Measurements from ENCODE around the gene ZNF385C.

ZNF385C gene

DNA sequence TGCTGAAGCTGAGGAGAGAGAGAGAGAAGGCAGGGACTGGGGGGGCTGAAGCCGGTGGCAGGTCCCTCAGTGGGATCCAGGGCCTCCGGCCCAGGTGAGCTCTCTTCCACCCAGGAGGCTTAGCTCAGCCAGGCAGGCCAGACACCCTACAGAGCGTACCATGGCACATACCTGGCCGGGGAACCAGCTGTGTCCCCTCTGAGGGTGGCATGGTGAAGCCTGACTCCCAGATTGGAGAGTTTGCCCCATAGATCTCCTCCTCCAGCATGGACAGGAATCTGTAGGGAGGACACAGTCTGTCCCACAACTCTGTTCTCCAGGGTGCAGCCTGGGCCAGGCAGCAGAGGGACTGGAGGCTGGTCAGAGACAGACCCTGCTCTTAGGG, 19.8 kb upstream of the ZNF385C start:
- no peak overlapping the region for H3K4me3 ChIP-seq (ENCODE audit: low read length)
- DNase-seq (ENCODE audit: low read depth) = no peak
- TF ChIP-seq, protein P1, sequence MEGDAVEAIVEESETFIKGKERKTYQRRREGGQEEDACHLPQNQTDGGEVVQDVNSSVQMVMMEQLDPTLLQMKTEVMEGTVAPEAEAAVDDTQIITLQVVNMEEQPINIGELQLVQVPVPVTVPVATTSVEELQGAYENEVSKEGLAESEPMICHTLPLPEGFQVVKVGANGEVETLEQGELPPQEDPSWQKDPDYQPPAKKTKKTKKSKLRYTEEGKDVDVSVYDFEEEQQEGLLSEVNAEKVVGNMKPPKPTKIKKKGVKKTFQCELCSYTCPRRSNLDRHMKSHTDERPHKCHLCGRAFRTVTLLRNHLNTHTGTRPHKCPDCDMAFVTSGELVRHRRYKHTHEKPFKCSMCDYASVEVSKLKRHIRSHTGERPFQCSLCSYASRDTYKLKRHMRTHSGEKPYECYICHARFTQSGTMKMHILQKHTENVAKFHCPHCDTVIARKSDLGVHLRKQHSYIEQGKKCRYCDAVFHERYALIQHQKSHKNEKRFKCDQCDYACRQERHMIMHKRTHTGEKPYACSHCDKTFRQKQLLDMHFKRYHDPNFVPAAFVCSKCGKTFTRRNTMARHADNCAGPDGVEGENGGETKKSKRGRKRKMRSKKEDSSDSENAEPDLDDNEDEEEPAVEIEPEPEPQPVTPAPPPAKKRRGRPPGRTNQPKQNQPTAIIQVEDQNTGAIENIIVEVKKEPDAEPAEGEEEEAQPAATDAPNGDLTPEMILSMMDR (IDR thresholded peaks at IDR 0.05; ENCODE audit: insufficient read depth, low read depth, low read length, missing control alignments) = no peak

DNA sequence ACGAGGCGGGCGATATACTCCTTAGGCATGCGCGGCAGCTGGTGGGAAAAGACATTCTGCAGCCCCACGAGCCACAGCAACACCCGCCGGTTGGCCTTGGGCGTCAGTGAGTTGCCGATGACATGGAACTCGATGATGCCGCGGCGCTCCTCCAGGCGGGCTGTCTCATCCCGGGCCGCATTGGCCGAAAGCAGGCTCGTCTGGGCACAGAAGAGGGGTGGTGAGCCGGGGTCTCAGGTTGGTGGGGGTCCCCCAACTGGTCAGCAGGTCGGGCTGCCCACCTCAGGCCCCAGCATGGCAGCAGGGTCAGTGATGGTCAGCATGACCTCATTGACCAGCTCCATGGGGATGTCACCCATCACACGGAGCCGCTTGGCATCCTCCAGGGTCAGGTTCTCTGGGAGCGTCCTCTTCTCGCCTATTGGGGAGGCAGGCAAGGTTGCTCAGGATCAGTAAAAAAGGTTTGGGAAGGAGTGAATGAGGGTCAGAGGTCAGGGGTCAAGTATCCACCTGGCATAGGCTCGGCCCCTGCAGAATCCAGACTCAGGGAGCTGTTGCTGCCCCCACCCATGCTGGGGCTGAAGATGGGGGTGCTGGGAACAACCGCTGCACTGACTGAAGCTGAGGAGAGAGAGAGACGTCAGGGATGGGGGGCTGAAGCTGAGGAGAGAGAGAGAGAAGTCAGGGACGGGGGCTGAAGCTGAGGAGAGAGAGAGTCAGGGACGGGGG, 19.3 kb upstream of the ZNF385C start:
- no peak for DNase-seq (ENCODE audit: low read depth)
- TF ChIP-seq, protein P1 (IDR thresholded peaks at IDR 0.05; ENCODE audit: insufficient read depth, low read depth, low read length, missing control alignments) = no peak
- H3K4me3 ChIP-seq (ENCODE audit: low read length) = no peak overlapping the region

DNA sequence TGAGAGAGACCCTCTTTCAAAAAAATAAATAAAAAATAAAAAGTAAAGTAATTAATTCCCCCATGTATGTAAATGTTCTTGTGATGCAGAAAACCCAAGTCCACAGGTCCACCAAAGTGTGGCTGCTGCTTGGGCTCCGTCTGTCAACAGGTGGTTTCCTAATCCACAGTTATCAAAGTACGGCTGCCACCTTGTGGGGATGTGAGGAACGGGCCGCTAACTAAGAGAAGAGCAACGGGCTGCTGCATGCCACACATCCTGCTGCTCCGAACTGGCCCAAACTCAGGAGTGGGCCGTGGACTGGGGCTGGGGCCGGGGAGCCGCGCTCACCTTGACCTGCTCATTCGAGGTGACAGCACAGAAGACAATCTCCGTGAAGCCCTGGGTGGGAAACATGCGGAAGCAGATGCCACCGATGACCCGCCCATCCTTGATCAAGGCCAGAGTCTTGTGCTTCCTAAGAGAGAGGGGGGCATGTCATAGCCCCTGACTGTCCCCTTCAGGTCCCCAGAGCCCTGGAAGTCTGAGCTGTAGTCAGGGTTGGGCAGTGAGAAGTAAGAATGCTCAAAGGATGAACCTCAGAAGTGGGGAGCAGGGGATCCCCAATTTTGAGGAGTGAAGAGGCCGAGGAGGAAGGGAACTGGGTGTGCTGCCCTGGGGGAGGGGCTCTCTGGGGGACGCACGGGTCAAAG, 18.6 kb upstream of the ZNF385C start:
- TF ChIP-seq, protein P1 (IDR thresholded peaks at IDR 0.05; ENCODE audit: insufficient read depth, low read depth, low read length, missing control alignments) = peak; percentile 82
- H3K4me3 ChIP-seq (ENCODE audit: low read length) = no peak overlapping the region
- peak; percentile 85 for DNase-seq (ENCODE audit: low read depth)

DNA sequence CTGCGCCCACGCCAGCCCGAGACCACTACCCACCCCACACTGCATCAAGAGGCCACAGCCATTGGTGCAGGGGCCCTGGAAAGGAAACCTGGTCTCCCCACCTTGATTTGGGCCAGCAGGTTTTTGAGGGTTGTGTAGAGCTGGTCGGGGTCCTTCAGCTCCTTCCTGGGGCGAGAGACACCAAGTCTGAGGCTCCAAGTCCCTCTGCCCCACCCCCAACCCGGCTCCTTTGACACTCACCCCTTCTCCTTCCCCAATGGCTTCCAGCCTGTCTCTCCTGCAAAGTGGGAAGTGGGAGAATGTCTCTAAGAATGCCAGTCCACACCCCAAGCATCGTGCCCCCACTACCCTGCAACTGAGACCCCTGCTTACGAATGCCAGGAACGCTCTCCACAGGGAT, 15.8 kb upstream of the ZNF385C start:
- DNase-seq (ENCODE audit: low read depth) = no peak
- H3K4me3 ChIP-seq (ENCODE audit: low read length) = no peak overlapping the region
- TF ChIP-seq, protein P1 (IDR thresholded peaks at IDR 0.05; ENCODE audit: insufficient read depth, low read depth, low read length, missing control alignments) = no peak

DNA sequence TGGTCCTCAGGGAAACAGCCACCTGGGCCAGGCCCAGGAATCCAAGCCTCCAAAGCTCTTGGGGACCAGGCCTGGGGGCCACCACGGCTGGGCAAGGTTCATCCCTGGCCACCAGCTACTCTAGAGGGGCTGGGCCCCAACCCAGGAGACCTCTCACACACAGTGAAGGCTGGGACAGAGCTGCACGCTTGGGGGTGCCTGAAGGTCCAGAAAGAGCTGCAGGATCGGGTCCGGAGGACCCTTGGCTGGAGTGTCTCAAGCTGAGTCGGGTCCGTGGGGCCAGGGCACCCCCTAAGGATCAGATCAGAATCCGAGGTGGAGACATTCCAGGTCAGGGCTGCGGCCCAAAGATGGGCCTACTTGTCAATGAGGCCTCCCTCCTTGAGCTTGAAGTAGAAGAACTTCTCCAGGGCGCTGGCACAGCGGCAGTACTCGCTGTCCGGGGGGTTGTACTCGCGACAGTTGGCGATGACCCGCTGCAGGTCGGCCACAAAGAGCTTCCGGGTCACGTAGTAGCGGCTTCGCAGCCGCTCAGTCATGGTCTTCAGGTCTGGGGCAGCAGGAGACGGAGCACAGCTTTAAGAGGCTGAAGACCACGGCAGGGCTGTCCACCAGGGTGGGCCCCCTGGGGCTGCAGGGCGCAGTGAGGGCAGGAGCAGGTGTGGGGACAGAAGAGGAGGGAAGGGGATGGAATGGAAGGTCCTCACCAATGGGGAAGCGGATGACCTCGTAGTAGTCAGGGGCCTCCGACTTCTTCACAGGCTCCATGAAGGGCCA, 15.2 kb upstream of the ZNF385C start:
- no peak for DNase-seq (ENCODE audit: low read depth)
- no peak overlapping the region for H3K4me3 ChIP-seq (ENCODE audit: low read length)
- TF ChIP-seq, protein P1 (IDR thresholded peaks at IDR 0.05; ENCODE audit: insufficient read depth, low read depth, low read length, missing control alignments) = no peak

DNA sequence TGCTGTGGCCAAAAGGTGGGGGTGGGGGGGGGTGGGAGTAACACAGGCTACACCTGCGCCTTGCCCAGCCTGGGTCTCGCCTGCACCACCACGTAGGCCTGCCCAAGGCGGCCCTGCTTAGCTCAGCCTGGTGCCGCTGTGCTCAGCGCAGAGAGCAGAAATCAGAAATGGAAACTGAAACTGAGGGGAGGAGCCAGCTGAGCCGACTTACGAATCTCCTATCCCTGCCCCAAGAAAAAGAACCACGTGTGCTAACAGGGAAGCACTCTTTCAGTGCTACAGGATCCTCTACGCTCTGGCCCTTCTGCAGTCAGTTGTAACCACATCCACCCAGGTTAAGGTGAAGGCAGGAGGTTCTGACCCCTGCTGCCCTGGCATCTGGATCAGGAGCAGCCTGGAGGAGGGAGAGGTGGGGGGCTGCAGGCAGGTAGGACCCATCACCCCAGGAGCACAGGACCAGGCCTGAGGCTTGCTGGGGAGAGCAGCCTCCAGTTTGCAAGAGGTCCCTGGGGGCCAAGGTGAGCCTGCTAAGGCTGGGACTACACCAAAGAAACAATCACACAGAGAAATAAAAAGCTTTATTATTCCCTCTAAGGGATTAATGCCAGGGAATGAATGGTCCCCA, 14.4 kb upstream of the ZNF385C start, which contains the start of gene DHX58:
Gene DHX58, minus strand, starts transcription at position 163 of the 625 bp plus-strand sequence. CDS start 822 bp downstream, outside the sequence.
- TF ChIP-seq, protein P1 (IDR thresholded peaks at IDR 0.05; ENCODE audit: insufficient read depth, low read depth, low read length, missing control alignments) = no peak
- peak; percentile 87 for DNase-seq (ENCODE audit: low read depth)
- peak within 1 kb of the TSS; percentile 56 for H3K4me3 ChIP-seq (ENCODE audit: low read length)

All from epithelial cell of esophagus (primary cell).